ENCODE results near the gene VPS45.

VPS45 gene

GRCh38 chr1:150186789-150187559 is 119.4 kb downstream of the VPS45 start:
- DNase-seq (ENCODE audit: low read depth in 2 of 3, low spot score in 1 of 3), result no peak

- no peak for DNase-seq (ENCODE audit: low read depth in 2 of 3, low spot score in 1 of 3)
Observed at GRCh38 chr1:150187560-150187931, 120.0 kb downstream of the VPS45 start.

- no peak for DNase-seq (ENCODE audit: low read depth in 2 of 3, low spot score in 1 of 3)
Observed at GRCh38 chr1:150192012-150192411, 124.4 kb downstream of the VPS45 start.

- DNase-seq (ENCODE audit: low read depth in 2 of 3, low spot score in 1 of 3), result no peak
Observed at GRCh38 chr1:150194381-150195031, 126.9 kb downstream of the VPS45 start.
